ENCODE data around the gene MBD5.

DNA sequence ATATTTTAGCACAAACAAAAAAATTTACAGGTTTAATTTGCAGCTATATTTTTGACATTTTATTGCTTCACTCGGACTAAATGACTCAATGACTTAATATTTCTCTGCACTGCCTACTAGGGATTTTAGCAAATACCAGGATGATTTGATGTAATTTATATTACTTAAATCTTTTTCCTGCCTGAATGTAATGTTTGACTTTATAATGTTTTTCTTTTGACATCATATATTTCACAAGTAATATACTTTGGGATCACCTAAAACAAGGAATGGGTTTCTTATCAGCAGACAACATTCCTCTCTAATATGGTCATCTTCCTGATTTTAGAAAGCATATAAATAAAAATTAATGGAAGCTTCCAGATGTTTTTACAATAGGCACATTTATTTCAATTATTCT lies 370.4 kb downstream of the MBD5 start:
- TF ChIP-seq CTCF (optimal IDR thresholded peaks at IDR 0.05 in 1 of 3, IDR thresholded peaks at IDR 0.05 in 1 of 3, conservative IDR thresholded peaks at IDR 0.05 in 1 of 3; ENCODE audit: extremely low read depth in 1 of 3, insufficient read depth in 2 of 3, low read length in 3 of 3) (no peak), EZH2 (IDR thresholded peaks at IDR 0.05; ENCODE audit: low read length) (no peak)
